K562 (cell line): ENCODE measurements around the gene TAF3. TPM values are rescaled to one million over a fixed set of nuclear protein-coding genes. Genes with fewer than 3 reads are reported as not detected.

Experiments used
- ARID2 ChIP-seq: fragments of 450-650 bp; IDR thresholded peaks from 2 replicates; pipeline ENCODE4 v1.6.1; 2017; ENCODE audit warnings: antibody characterized with exemption, mild to moderate bottlenecking
- ATF1 ChIP-seq, 2 experiments: fragments of 450-650 bp in 1 of 2; IDR thresholded peaks; 2 replicates each; pipeline ENCODE4 v1.6.1; 2016; ENCODE audit warnings: missing compliant biosample characterization in 1 of 2, missing genetic modification characterization in 1 of 2
- CEBPB ChIP-seq: fragments of 450-650 bp; IDR thresholded peaks from 2 replicates; pipeline ENCODE4 v1.6.1; 2016; ENCODE audit warnings: missing genetic modification characterization, missing compliant biosample characterization
- EWSR1 ChIP-seq: fragments of 450-650 bp; IDR thresholded peaks from 2 replicates; pipeline ENCODE4 v1.6.1; 2018; ENCODE audit warnings: borderline replicate concordance, mild to moderate bottlenecking, low read depth, moderate library complexity; ENCODE audit not compliant: partially characterized antibody
- FOXA3 ChIP-seq, 2 experiments: fragments of 450-650 bp in 1 of 2; sonication (generic) in 1 of 2; formaldehyde crosslinking; IDR thresholded peaks in 1 of 2; conservative IDR thresholded peaks in 1 of 2; 2 replicates each; pipeline versions ENCODE4 v1.4.0 to v1.8.0; 2020 to 2022; ENCODE audit warnings: mild to moderate bottlenecking in 2 of 2, missing genetic modification reagents in 1 of 2
- IRF9 ChIP-seq: fragments of 450-650 bp; IDR thresholded peaks from 2 replicates; pipeline ENCODE4 v1.6.1; 2016; ENCODE audit warnings: missing biosample characterization, missing genetic modification characterization
- LARP7 ChIP-seq: fragments of 450-650 bp; IDR thresholded peaks from 2 replicates; pipeline ENCODE4 v1.6.1; 2016
- RUNX1 ChIP-seq: sonication (generic); IDR thresholded peaks from 2 replicates; pipeline ENCODE4 v1.6.1; 2016; ENCODE audit warnings: antibody characterized with exemption, low read depth
- SIN3B ChIP-seq: fragments of 450-650 bp; IDR thresholded peaks from 2 replicates; pipeline ENCODE4 v1.6.1; 2017; ENCODE audit warnings: low read depth, mild to moderate bottlenecking, moderate library complexity
- SNAPC5 ChIP-seq: fragments of 250-450 bp; sonication (Bioruptor Pico); IDR thresholded peaks from 2 replicates; pipeline ENCODE4 v1.8.0; 2021; ENCODE audit warnings: moderate library complexity, mild to moderate bottlenecking, inconsistent platforms
- SNIP1 ChIP-seq: fragments of 450-650 bp; IDR thresholded peaks from 2 replicates; pipeline ENCODE4 v1.7.1; 2017; ENCODE audit warnings: low read depth, mild to moderate bottlenecking
- TRIM24 ChIP-seq, 2 experiments: fragments of 450-650 bp; IDR thresholded peaks; 2 replicates each; pipeline ENCODE4 v1.6.1; 2016
- UBTF ChIP-seq, 2 experiments: IDR thresholded peaks; 2 replicates each; pipeline ENCODE4 v1.6.1; 2012; ENCODE audit warnings: improper control_type of control experiment in 2 of 2, low read depth in 2 of 2, low read length in 2 of 2, borderline replicate concordance in 1 of 2
- ZBTB2 ChIP-seq: fragments of 450-650 bp; IDR thresholded peaks from 2 replicates; pipeline ENCODE4 v1.6.1; 2016; ENCODE audit warnings: antibody characterized with exemption
- ZBTB34 ChIP-seq: fragments of 250-450 bp; sonication (Bioruptor Pico); IDR thresholded peaks from 2 replicates; pipeline ENCODE4 v1.8.0; 2021; ENCODE audit warnings: mild to moderate bottlenecking, moderate library complexity
- ZNF134 ChIP-seq: fragments of 250-450 bp; sonication (Bioruptor Pico); conservative IDR thresholded peaks from 2 replicates; pipeline ENCODE4 v1.4.0; 2020
- ZNF408 ChIP-seq: fragments of 250-450 bp; sonication (Bioruptor Pico); IDR thresholded peaks from 2 replicates; pipeline ENCODE4 v1.4.0; 2020; ENCODE audit warnings: low read depth, mild to moderate bottlenecking, moderate library complexity
- ZSCAN32 ChIP-seq: fragments of 450-650 bp; formaldehyde crosslinking; IDR thresholded peaks from 2 replicates; pipeline ENCODE4 v1.4.0; 2020; ENCODE audit warnings: mild to moderate bottlenecking, moderate library complexity
- polyA plus RNA-seq, 8 experiments: library from polyadenylated mRNA; depleted of rRNA in 4 of 8; stranded (reverse) in 5 of 8; unstranded in 3 of 8; fragments of >200 nt; fragmentation: Nextera tagmentation in 2 of 8; fragmentation: Illumina TruSeq in 1 of 8; extraction: Ambion mirVana in 2 of 8; extraction: Trizol in 1 of 8; gene quantifications; 2 replicates each; pipeline versions ENCODE4 v1.2.1 to v1.2.3, GENCODE V29; 2011 to 2014; ENCODE audit warnings: inconsistent platforms in 1 of 8, missing spikeins in 1 of 8
- total RNA-seq, 7 experiments: library from RNA; depleted of rRNA in 6 of 7; stranded (reverse); fragments of >200 nt in 6 of 7; fragmentation: Illumina TruSeq in 2 of 7; extraction: Trizol in 2 of 7; gene quantifications; 2 replicates each; pipeline versions ENCODE4 v1.2.1 to v1.2.3, GENCODE V29; 2011 to 2021; ENCODE audit warnings: low replicate concordance in 1 of 7
- TF ChIP-seq, protein P1 (sequence below): fragments of 250-450 bp; sonication (Bioruptor Pico); IDR thresholded peaks from 2 replicates; pipeline ENCODE4 v1.4.0; 2020; ENCODE audit warnings: mild to moderate bottlenecking

TAF3 gene
- total and polyA plus RNA-seq, 9 of the 15 experiments (the other 6 are each of a cell fraction or from before 2014, with no cell fraction given): 1.5 to 9.9 (median 4.1) TPM

DNA sequence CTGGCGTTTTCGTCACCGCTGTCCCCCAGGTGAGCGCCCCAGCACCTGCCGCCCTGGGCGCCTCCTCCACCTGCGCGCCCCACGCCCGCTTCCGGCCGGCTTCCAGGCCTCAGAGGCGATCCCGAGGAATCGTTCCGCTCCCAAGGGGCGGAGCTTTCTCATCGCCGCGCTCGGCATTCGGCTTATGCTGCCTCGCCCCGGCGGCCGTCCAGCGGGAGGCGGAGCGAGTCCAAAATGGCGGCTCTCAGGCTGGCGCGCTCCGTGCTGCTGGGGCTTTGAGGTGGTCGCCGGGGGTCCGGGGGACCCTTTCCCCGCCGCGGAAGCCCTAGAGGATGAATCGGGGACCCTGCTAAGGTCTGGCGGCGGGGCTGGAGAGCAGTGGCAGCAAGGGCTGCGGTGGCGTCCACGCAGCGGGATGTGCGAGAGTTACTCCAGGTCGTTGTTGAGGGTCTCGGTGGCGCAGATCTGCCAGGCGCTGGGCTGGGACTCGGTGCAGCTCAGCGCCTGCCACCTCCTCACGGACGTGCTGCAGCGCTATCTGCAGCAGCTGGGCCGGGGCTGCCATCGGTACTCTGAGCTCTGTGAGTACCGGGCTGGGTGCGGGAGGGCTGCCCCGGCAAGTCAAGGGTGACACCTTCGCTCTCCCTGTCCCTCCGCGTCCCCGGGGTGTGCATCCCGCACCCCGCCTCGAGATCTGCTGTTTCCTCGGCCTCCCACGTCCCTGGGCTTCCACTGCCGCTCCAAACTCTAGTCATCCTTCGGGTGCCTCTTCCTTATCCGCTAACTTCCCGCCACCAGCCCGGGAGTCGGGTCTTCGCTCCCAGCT, at the start of gene TAF3 (continued):
- TF ChIP-seq ZNF408 (CRISPR knock-in tag) (no peak), RUNX1 (0 out of 2 replicates have a peak, but pooled peaks have one; percentile 39), UBTF (IDR thresholded peaks at IDR 0.05; ENCODE audit: borderline replicate concordance in 1 of 2, low read depth in 2 of 2, low read length in 2 of 2) (no peak), FOXA3 (CRISPR knock-in tag; conservative IDR thresholded peaks at IDR 0.05 in 1 of 2, IDR thresholded peaks at IDR 0.05 in 1 of 2) (no peak), ZBTB2 (0 out of 2 replicates have a peak, but pooled peaks have one; percentile 41), TRIM24 (IDR thresholded peaks at IDR 0.05) (peak in 1 of 2 experiments; percentile 44; a peak in 1 of 4 replicates), ARID2 (no peak), ZSCAN32 (CRISPR knock-in tag) (no peak), CEBPB (tag) (no peak), IRF9 (tag) (no peak), LARP7 (no peak), SNAPC5 (no peak), ZNF134 (CRISPR knock-in tag) (no peak), EWSR1 (no peak), ATF1 (CRISPR knock-in tag; IDR thresholded peaks at IDR 0.05) (no peak), ATF1 (tag; IDR thresholded peaks at IDR 0.05) (peak; percentile 59; the same call in 1 of the 2 replicates), ZBTB34 (CRISPR knock-in tag) (no peak), SIN3B (peak; percentile 92), SNIP1 (no peak)
- TF ChIP-seq, protein P1, sequence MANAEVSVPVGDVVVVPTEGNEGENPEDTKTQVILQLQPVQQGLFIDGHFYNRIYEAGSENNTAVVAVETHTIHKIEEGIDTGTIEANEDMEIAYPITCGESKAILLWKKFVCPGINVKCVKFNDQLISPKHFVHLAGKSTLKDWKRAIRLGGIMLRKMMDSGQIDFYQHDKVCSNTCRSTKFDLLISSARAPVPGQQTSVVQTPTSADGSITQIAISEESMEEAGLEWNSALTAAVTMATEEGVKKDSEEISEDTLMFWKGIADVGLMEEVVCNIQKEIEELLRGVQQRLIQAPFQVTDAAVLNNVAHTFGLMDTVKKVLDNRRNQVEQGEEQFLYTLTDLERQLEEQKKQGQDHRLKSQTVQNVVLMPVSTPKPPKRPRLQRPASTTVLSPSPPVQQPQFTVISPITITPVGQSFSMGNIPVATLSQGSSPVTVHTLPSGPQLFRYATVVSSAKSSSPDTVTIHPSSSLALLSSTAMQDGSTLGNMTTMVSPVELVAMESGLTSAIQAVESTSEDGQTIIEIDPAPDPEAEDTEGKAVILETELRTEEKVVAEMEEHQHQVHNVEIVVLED (CRISPR knock-in tag): peak; percentile 76
